ENCODE results near the gene ABI2.

ABI2 gene

GRCh38 chr2:203480623-203481022, 152.4 kb downstream of the ABI2 start:
- DNase-seq (ENCODE audit: low spot score), result no peak

GRCh38 chr2:203484266-203485112, 156.3 kb downstream of the ABI2 start:
- DNase-seq (ENCODE audit: low spot score), result peak; percentile 24

GRCh38 chr2:203489531-203489930, 161.3 kb downstream of the ABI2 start:
- DNase-seq (ENCODE audit: low spot score), result no peak

GRCh38 chr2:203490391-203490790, 162.2 kb downstream of the ABI2 start:
- DNase-seq (ENCODE audit: low spot score), result no peak

GRCh38 chr2:203492965-203493364, 164.8 kb downstream of the ABI2 start:
- DNase-seq (ENCODE audit: low spot score), result no peak
